CD4-positive, alpha-beta T cell (primary cell): ENCODE measurements around the gene CCDC187. TPM values are rescaled to one million over a fixed set of nuclear protein-coding genes. Genes with fewer than 3 reads are reported as not detected.

Experiments
- ATAC-seq: fragments of 200-7000 bp; cut with Tn5 transposase; one replicate; pipeline ENCODE4 v1.10.0; 2022; ENCODE audit warnings: mild to moderate bottlenecking; ENCODE audit not compliant: poor library complexity
- CTCF ChIA-PET: fragments of 350-600 bp; sonication (Branson Sonifier 250); formaldehyde crosslinking; loops from one replicate; lab custom pipeline; 2021; ENCODE audit warnings: antibody characterized with exemption, inconsistent platforms; lab: Charles Lee
- POLR2A ChIA-PET: fragments of 350-600 bp; sonication (Branson Sonifier 250); formaldehyde crosslinking; loops from one replicate; lab custom pipeline; 2021; ENCODE audit warnings: antibody characterized with exemption, inconsistent platforms; lab: Charles Lee
- DNase-seq, 14 experiments: peaks; one replicate each; pipeline ENCODE4 v3.0.0-alpha.2; 2013 to 2020; ENCODE audit warnings: mixed read lengths in 2 of 14
- H3K27ac ChIP-seq, 2 donors: one replicate each; pipeline versions ENCODE4 v1.5.1 to v1.7.0; 2013; ENCODE audit warnings: low read length in 2 of 2, low read depth in 1 of 2, mild to moderate bottlenecking in 1 of 2
- H3K27me3 ChIP-seq, 2 experiments: 1 replicate in 1 of 2; 2 replicates in 1 of 2; pipeline versions ENCODE4 v1.6.1 to v1.7.0; 2013; ENCODE audit warnings: low read length in 2 of 2, control low read depth in 1 of 2, mild to moderate bottlenecking in 1 of 2, moderate library complexity in 1 of 2; ENCODE audit not compliant: insufficient read depth in 2 of 2, control insufficient read depth in 1 of 2
- H3K36me3 ChIP-seq: one replicate; pipeline ENCODE4 v1.6.1; 2013; ENCODE audit warnings: low read length, control low read depth; ENCODE audit not compliant: insufficient read depth
- H3K4me1 ChIP-seq: one replicate; pipeline ENCODE4 v1.6.1; 2013; ENCODE audit warnings: low read length, control low read depth; ENCODE audit not compliant: insufficient read depth
- H3K4me3 ChIP-seq: one replicate; pipeline ENCODE4 v1.5.1; 2013; ENCODE audit warnings: mild to moderate bottlenecking, low read length, moderate library complexity
- H3K9me3 ChIP-seq, 2 experiments: 1 replicate in 1 of 2; 2 replicates in 1 of 2; pipeline versions ENCODE4 v1.6.1 to v1.7.0; 2013; ENCODE audit warnings: low read length in 2 of 2, mild to moderate bottlenecking in 2 of 2, control low read depth in 1 of 2, moderate library complexity in 1 of 2; ENCODE audit not compliant: control insufficient read depth in 1 of 2, insufficient read depth in 1 of 2
- H3K27ac Mint-ChIP-seq: one replicate; pipeline ENCODE4 v1.8.0; 2020; ENCODE audit warnings: mixed read lengths
- H3K27me3 Mint-ChIP-seq: one replicate; pipeline ENCODE4 v1.8.0; 2021; ENCODE audit warnings: mixed read lengths
- H3K36me3 Mint-ChIP-seq: one replicate; pipeline ENCODE4 v1.8.0; 2021; ENCODE audit warnings: low read depth, mixed read lengths
- H3K4me1 Mint-ChIP-seq: one replicate; pipeline ENCODE4 v1.8.0; 2021; ENCODE audit warnings: low read depth, mixed read lengths
- H3K4me3 Mint-ChIP-seq: one replicate; pipeline ENCODE4 v1.8.0; 2020; ENCODE audit warnings: mild to moderate bottlenecking, mixed read lengths
- H3K9me3 Mint-ChIP-seq: one replicate; pipeline ENCODE4 v1.8.0; 2020; ENCODE audit warnings: mixed read lengths
- intact Hi-C, 2 experiments: fragments of 100-400 bp; cut with DNase I in 1 of 2; cut with micrococcal nuclease in 1 of 2; formaldehyde crosslinking; loops; one replicate each; pipeline versions ENCODE4 v1.15.1 to v1.9.0; 2023 to 2025; cut with DNase I, micrococcal nuclease
- total RNA-seq, 174 experiments: library from RNA in 2 of 174; stranded (reverse) in 2 of 174; gene quantifications; one replicate each; pipeline ENCODE4 v1.2.3 and lab custom pipeline; 2021 to 2026
- TF ChIP-seq, protein P1 (sequence below): fragments of 200-600 bp; IDR thresholded peaks from one replicate; pipeline ENCODE4 v1.8.0; 2022; ENCODE audit warnings: antibody characterized with exemption, mild to moderate bottlenecking

The CCDC187 gene
- total RNA-seq, 2 experiments from 2014 or later = not detected

DNA sequence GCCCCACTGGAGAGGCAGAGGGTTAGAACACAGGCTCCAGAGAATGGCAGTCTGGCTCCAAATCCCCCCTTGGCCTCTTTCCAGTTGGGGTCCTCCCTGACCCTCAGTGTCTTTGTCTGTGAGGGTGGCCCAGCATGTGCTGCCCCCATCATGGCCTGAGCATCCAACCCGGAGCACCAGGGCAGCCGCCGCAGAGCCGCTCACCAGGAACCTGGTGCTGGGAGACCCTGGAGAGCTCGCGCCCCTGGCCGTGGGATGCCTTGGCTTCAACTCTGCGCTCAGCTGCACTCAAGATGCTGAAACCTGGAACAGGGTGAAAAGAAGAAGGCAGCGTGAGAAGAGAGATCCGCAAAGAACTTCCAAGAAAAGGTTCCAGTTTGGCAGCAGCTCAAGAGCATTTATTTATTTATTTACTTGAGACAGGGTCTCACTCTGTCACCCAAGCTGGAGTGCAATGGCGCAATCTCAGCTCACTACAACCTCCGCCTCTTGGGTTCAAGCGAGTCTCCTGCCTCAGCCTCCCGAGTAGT lies 3.8 kb downstream of the CCDC187 start:
- POLR2A ChIA-PET = no interaction called here

DNA sequence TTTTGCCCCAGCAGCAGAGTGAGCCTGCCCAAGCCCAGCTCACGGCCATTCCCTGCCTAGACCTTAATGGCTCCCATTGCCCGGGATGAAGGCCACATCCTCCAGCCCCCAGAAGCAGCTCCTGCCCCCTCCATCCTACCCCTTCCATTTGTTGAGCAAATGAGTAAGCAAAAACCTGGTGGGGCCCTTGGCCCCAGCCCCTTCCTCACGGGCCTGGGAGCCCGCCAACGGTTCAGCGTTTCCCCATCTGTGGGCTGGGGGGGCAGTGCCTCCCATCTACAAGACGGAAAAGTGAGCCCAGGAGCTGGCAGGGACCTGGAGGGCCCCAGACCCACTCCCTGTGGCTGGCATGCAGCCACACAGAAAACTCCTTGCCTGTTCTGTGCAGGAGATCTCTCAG lies 4.4 kb downstream of the CCDC187 start:
- Histone ChIP-seq H3K9me3 (no peaks in the 10 kb centered on the region), H3K27me3 (no peaks in the 10 kb centered on the region), H3K4me1 (no peaks in the 10 kb centered on the region), H3K36me3 (no peaks in the 10 kb centered on the region), H3K4me3 (no peak overlapping the region), H3K27ac (no peak overlapping the region)
- DNase-seq (no peak), ATAC-seq (no peak)
- H3K27me3 Mint-ChIP-seq = no peaks in the 10 kb centered on the region
- intact Hi-C loops = no loop called here
- no peaks in the 10 kb centered on the region for H3K4me1 Mint-ChIP-seq
- TF ChIP-seq, protein P1, sequence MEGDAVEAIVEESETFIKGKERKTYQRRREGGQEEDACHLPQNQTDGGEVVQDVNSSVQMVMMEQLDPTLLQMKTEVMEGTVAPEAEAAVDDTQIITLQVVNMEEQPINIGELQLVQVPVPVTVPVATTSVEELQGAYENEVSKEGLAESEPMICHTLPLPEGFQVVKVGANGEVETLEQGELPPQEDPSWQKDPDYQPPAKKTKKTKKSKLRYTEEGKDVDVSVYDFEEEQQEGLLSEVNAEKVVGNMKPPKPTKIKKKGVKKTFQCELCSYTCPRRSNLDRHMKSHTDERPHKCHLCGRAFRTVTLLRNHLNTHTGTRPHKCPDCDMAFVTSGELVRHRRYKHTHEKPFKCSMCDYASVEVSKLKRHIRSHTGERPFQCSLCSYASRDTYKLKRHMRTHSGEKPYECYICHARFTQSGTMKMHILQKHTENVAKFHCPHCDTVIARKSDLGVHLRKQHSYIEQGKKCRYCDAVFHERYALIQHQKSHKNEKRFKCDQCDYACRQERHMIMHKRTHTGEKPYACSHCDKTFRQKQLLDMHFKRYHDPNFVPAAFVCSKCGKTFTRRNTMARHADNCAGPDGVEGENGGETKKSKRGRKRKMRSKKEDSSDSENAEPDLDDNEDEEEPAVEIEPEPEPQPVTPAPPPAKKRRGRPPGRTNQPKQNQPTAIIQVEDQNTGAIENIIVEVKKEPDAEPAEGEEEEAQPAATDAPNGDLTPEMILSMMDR = no peak
- H3K9me3 Mint-ChIP-seq = no peaks in the 10 kb centered on the region
- ChIA-PET CTCF (no interaction called here), POLR2A (no interaction called here)
- no peaks in the 10 kb centered on the region for H3K36me3 Mint-ChIP-seq
- H3K27ac Mint-ChIP-seq = no peak overlapping the region
- H3K4me3 Mint-ChIP-seq = no peak overlapping the region

More for the DNA sequence above, 3.8 kb downstream of the CCDC187 start:
- no peaks in the 10 kb centered on the region for H3K9me3 Mint-ChIP-seq
- H3K4me1 ChIP-seq = no peaks in the 10 kb centered on the region
- H3K36me3 ChIP-seq = no peaks in the 10 kb centered on the region
- no peaks in the 10 kb centered on the region for H3K27me3 Mint-ChIP-seq
- TF ChIP-seq, protein P1 = no peak
- no peak for ATAC-seq
- H3K36me3 Mint-ChIP-seq = no peaks in the 10 kb centered on the region
- no peaks in the 10 kb centered on the region for H3K9me3 ChIP-seq
- no peak for DNase-seq
- H3K27ac Mint-ChIP-seq = no peak overlapping the region
- no peak overlapping the region for H3K4me3 ChIP-seq
- H3K27ac ChIP-seq = no peak overlapping the region
- intact Hi-C loops = no loop called here
- H3K4me1 Mint-ChIP-seq = no peaks in the 10 kb centered on the region
- no peak overlapping the region for H3K4me3 Mint-ChIP-seq
- CTCF ChIA-PET = no interaction called here
- no peaks in the 10 kb centered on the region for H3K27me3 ChIP-seq

DNA sequence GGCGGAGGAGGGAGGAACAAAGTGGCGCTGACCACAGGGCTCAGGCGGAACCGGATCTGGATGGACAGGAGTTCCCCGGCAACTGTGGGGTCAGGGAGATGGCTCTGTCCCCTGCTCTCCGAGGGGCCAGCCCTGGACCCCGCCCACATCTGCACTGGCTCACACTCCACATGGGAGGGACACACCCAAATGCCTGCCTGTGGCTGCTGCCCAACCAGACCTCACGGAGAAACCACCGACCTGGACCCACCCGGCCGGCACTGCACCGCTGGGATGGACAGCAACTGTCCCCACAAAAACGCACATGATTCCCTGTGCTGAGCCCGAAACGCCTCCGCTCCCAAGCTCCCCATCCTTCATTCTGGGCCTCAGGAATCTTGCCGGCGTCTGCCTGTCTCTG lies 4.8 kb downstream of the CCDC187 start:
- TF ChIP-seq, protein P1 = no peak
- CTCF ChIA-PET = no interaction called here
- POLR2A ChIA-PET = no interaction called here

More for the DNA sequence above, 4.8 kb downstream of the CCDC187 start:
- DNase-seq = no peak
- Histone ChIP-seq H3K9me3 (peaks cover 0 to 4% of the 10 kb centered on the region in 2 experiments), H3K36me3 (no peaks in the 10 kb centered on the region), H3K4me3 (no peak overlapping the region), H3K4me1 (no peaks in the 10 kb centered on the region), H3K27ac (no peak overlapping the region), H3K27me3 (no peaks in the 10 kb centered on the region)
- Mint-ChIP-seq H3K27me3 (no peaks in the 10 kb centered on the region), H3K36me3 (no peaks in the 10 kb centered on the region), H3K9me3 (no peaks in the 10 kb centered on the region), H3K4me3 (no peak overlapping the region), H3K4me1 (no peaks in the 10 kb centered on the region), H3K27ac (no peak overlapping the region)
- no peak for ATAC-seq
- intact Hi-C loops = no loop called here
